H1 (cell line): Measurements from ENCODE around the gene ADAMTS16. TPM values are rescaled to one million over a fixed set of nuclear protein-coding genes. Genes with fewer than 3 reads are reported as not detected.

Experiments
- CHD2 ChIP-seq: IDR thresholded peaks from 2 replicates; pipeline ENCODE4 v1.6.1; 2012; ENCODE audit warnings: low read length, improper control_type of control experiment
- CHD7 ChIP-seq: fragments of 300-600 bp; sonication (generic); IDR thresholded peaks from 2 replicates; pipeline ENCODE4 v1.7.1; 2012; ENCODE audit warnings: low read length, moderate library complexity, mild to moderate bottlenecking, inconsistent platforms; ENCODE audit not compliant: insufficient replicate concordance
- GABPA ChIP-seq: IDR thresholded peaks from 2 replicates; pipeline ENCODE4 v1.6.1; 2011; ENCODE audit warnings: mild to moderate bottlenecking, low read length, moderate library complexity, borderline replicate concordance; ENCODE audit not compliant: insufficient read depth
- RBBP5 ChIP-seq: IDR thresholded peaks from 2 replicates; pipeline ENCODE4 v1.7.1; 2012; ENCODE audit warnings: low read depth, mild to moderate bottlenecking, inconsistent platforms, low read length, moderate library complexity, borderline replicate concordance
- SIN3A ChIP-seq, 2 experiments: IDR thresholded peaks in 1 of 2; conservative IDR thresholded peaks in 1 of 2; 2 replicates each; pipeline ENCODE4 v1.6.1; 2011 to 2012; ENCODE audit warnings: low read length in 2 of 2, improper control_type of control experiment in 1 of 2, low read depth in 1 of 2, mild to moderate bottlenecking in 1 of 2
- SP1 ChIP-seq: IDR thresholded peaks from 2 replicates; pipeline ENCODE4 v1.6.1; 2011; ENCODE audit warnings: low read depth, low read length
- SP4 ChIP-seq: IDR thresholded peaks from 2 replicates; pipeline ENCODE4 v1.6.1; 2012; ENCODE audit warnings: low read length, inconsistent platforms
- TEAD4 ChIP-seq: IDR thresholded peaks from 2 replicates; pipeline ENCODE4 v1.6.1; 2012; ENCODE audit warnings: low read depth, low read length, inconsistent platforms, mixed read lengths
- polyA plus RNA-seq, 7 experiments: library from polyadenylated mRNA; depleted of rRNA in 3 of 7; stranded (reverse) in 5 of 7; unstranded in 2 of 7; fragments of >200 nt in 5 of 7; fragments of 200-250 nt in 2 of 7; gene quantifications; 1 replicate in 5 of 7; 2 replicates in 1 of 7; 4 replicates in 1 of 7; pipeline versions ENCODE4 v1.2.1 to v1.2.3, GENCODE V29; 2011 to 2013; ENCODE audit warnings: missing spikeins in 2 of 7, mixed read lengths in 2 of 7
- total RNA-seq: library from RNA; stranded (reverse); fragmentation: NEBNext Ultra II Directional; extraction: Animal tissue kit (Norgen Biotek cat#: 25700); gene quantifications from 2 replicates; pipeline ENCODE4 v1.2.1, GENCODE V29; 2021
- TF ChIP-seq, protein P1 (sequence below), 3 experiments: IDR thresholded peaks; 1 replicate in 2 of 3; 2 replicates in 1 of 3; pipeline versions ENCODE4 v1.5.1 to v1.6.1; 2011; ENCODE audit warnings: low read length in 3 of 3, mild to moderate bottlenecking in 3 of 3, inconsistent platforms in 2 of 3, low read depth in 1 of 3, moderate library complexity in 1 of 3; ENCODE audit not compliant: insufficient read depth in 1 of 3; ENCODE audit errors: control extremely low read depth in 1 of 3

Gene ADAMTS16
- total and polyA plus RNA-seq, 2 of the 8 experiments (the other 6 are each of a cell fraction or from before 2014, with no cell fraction given), result 3.7 to 16.0 TPM

GRCh38 chr5:5348576-5348975 is 208.4 kb downstream of the ADAMTS16 start (continued):
- no peak for TF ChIP-seq CHD7
- TF ChIP-seq TEAD4, result no peak
- no peak for TF ChIP-seq CHD2
- no peak for TF ChIP-seq RBBP5
- TF ChIP-seq SP1, result no peak
- no peak for TF ChIP-seq SIN3A (conservative IDR thresholded peaks at IDR 0.05 in 1 of 2, IDR thresholded peaks at IDR 0.05 in 1 of 2; ENCODE audit: low read depth in 1 of 2, low read length in 2 of 2)
- no peak for TF ChIP-seq SP4
- TF ChIP-seq, protein P1, sequence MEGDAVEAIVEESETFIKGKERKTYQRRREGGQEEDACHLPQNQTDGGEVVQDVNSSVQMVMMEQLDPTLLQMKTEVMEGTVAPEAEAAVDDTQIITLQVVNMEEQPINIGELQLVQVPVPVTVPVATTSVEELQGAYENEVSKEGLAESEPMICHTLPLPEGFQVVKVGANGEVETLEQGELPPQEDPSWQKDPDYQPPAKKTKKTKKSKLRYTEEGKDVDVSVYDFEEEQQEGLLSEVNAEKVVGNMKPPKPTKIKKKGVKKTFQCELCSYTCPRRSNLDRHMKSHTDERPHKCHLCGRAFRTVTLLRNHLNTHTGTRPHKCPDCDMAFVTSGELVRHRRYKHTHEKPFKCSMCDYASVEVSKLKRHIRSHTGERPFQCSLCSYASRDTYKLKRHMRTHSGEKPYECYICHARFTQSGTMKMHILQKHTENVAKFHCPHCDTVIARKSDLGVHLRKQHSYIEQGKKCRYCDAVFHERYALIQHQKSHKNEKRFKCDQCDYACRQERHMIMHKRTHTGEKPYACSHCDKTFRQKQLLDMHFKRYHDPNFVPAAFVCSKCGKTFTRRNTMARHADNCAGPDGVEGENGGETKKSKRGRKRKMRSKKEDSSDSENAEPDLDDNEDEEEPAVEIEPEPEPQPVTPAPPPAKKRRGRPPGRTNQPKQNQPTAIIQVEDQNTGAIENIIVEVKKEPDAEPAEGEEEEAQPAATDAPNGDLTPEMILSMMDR (IDR thresholded peaks at IDR 0.05; ENCODE audit: control extremely low read depth in 1 of 3, insufficient read depth in 1 of 3, low read depth in 1 of 3, low read length in 3 of 3), result no peak
- no peak for TF ChIP-seq GABPA
